ENCODE data around the gene RPL39.
A peak's percentile ranks its signal among the peaks of the same experiment; 100 is the strongest.
"Not testable (repeated sequence)": the region's sequence is repeated elsewhere in the genome, so short reads cannot be mapped to it uniquely, and the experiment has no call there.

Gene RPL39

GRCh38 chrX:119791437-119792231 lies at the start of gene RPL39:
Gene RPL39 (minus strand): TSS chrX:119791630. CDS start chrX:119791576, 54 bp downstream.
- peak; percentile 38 for DNase-seq

GRCh38 chrX:119833905-119834304 lies 42.5 kb upstream of the RPL39 start:
- DNase-seq = no peak

GRCh38 chrX:119828446-119828845 lies 37.0 kb upstream of the RPL39 start:
- no peak for DNase-seq

GRCh38 chrX:119826399-119826959 lies 35.0 kb upstream of the RPL39 start:
- no peak for DNase-seq

GRCh38 chrX:119824221-119824620 lies 32.8 kb upstream of the RPL39 start:
- not testable (repeated sequence) for DNase-seq

GRCh38 chrX:119821703-119822102 lies 30.3 kb upstream of the RPL39 start:
- not testable (repeated sequence) for DNase-seq

GRCh38 chrX:119817130-119817690 lies 25.8 kb upstream of the RPL39 start:
- DNase-seq = no peak

- no peak for DNase-seq
Observed at GRCh38 chrX:119816300-119816699, 24.9 kb upstream of the RPL39 start.

- no peak for DNase-seq
Observed at GRCh38 chrX:119809185-119809666, 17.8 kb upstream of the RPL39 start.

GRCh38 chrX:119808461-119808860 lies 17.0 kb upstream of the RPL39 start:
- DNase-seq = not testable (repeated sequence)

GRCh38 chrX:119802546-119802945 lies 11.1 kb upstream of the RPL39 start:
- no peak for DNase-seq

- no peak for DNase-seq
Observed at GRCh38 chrX:119801253-119802221, 10.1 kb upstream of the RPL39 start.

- no peak for DNase-seq
Observed at GRCh38 chrX:119790977-119791436, 423 bp downstream of the RPL39 start.

GRCh38 chrX:119784747-119785446 lies 6.5 kb downstream of the RPL39 start:
- no peak for DNase-seq

- no peak for DNase-seq
Observed at GRCh38 chrX:119783026-119783425, 8.4 kb downstream of the RPL39 start.

- no peak for DNase-seq
Observed at GRCh38 chrX:119778829-119779228, 12.6 kb downstream of the RPL39 start.

GRCh38 chrX:119775517-119776238 lies 15.8 kb downstream of the RPL39 start:
- no peak for DNase-seq

GRCh38 chrX:119769388-119769787 lies 22.0 kb downstream of the RPL39 start:
- DNase-seq = peak; percentile 24

GRCh38 chrX:119768436-119768835 lies 23.0 kb downstream of the RPL39 start:
- not testable (repeated sequence) for DNase-seq

GRCh38 chrX:119763836-119764387 lies 27.5 kb downstream of the RPL39 start:
- DNase-seq = no peak

GRCh38 chrX:119763181-119763580 lies 28.2 kb downstream of the RPL39 start:
- DNase-seq = no peak

Measured in NCI-H1048 (cell line).